HepG2 (cell line): ENCODE measurements around the gene NYAP1. TPM values are rescaled to one million over a fixed set of nuclear protein-coding genes. Genes with fewer than 3 reads are reported as not detected.
A peak's percentile ranks its signal among the peaks of the same experiment; 100 is the strongest.

Source experiments
- ATF6 ChIP-seq: sonication (generic); formaldehyde crosslinking; conservative IDR thresholded peaks from 2 replicates; pipeline ENCODE4 v1.4.0; 2020; ENCODE audit warnings: missing genetic modification reagents
- ZBTB26 ChIP-seq: IDR thresholded peaks from 2 replicates; pipeline ENCODE4 v1.6.1; 2016; ENCODE audit warnings: missing compliant biosample characterization, missing genetic modification reagents, borderline replicate concordance
- ZNF136 ChIP-seq: sonication (generic); formaldehyde crosslinking; IDR thresholded peaks from 2 replicates; pipeline ENCODE4 v1.8.1; 2022; ENCODE audit warnings: low read depth, mild to moderate bottlenecking, moderate library complexity, missing genetic modification reagents
- ZNF407 ChIP-seq: sonication (generic); formaldehyde crosslinking; IDR thresholded peaks from one replicate; pipeline ENCODE4 v1.5.1; 2020; ENCODE audit warnings: mild to moderate bottlenecking, missing genetic modification reagents; ENCODE audit errors: not compliant biosample characterization
- ZNF574 ChIP-seq: sonication (generic); formaldehyde crosslinking; IDR thresholded peaks from 2 replicates; pipeline ENCODE4 v1.4.0; 2020; ENCODE audit warnings: missing genetic modification reagents
- ZNF781 ChIP-seq: sonication (generic); formaldehyde crosslinking; IDR thresholded peaks from 2 replicates; pipeline ENCODE4 v1.5.1; 2020; ENCODE audit warnings: borderline replicate concordance, mild to moderate bottlenecking, missing genetic modification reagents; ENCODE audit errors: not compliant biosample characterization
- ZNF891 ChIP-seq: sonication (generic); formaldehyde crosslinking; IDR thresholded peaks from 2 replicates; pipeline ENCODE4 v1.5.0; 2020; ENCODE audit warnings: mild to moderate bottlenecking, missing genetic modification reagents
- ZSCAN12 ChIP-seq: sonication (generic); formaldehyde crosslinking; IDR thresholded peaks from 2 replicates; pipeline ENCODE4 v1.9.0; 2021; ENCODE audit warnings: mild to moderate bottlenecking, missing genetic modification reagents
- polyA plus RNA-seq, 8 experiments: library from polyadenylated mRNA; depleted of rRNA in 3 of 8; stranded (reverse) in 7 of 8; unstranded in 1 of 8; fragments of >200 nt; fragmentation: Illumina TruSeq in 4 of 8; extraction: Trizol in 4 of 8; gene quantifications; 2 replicates each; pipeline versions ENCODE4 v1.2.1 to v1.2.3, GENCODE V29; 2011 to 2016; ENCODE audit warnings: low read depth in 4 of 8, missing spikeins in 1 of 8, mixed read lengths in 1 of 8; ENCODE audit not compliant: insufficient read depth in 1 of 8
- total RNA-seq, 5 experiments: library from RNA; depleted of rRNA; stranded (reverse); fragments of >200 nt; fragmentation: Illumina TruSeq; extraction: Trizol; gene quantifications; 2 replicates each; pipeline ENCODE4 v1.2.3, GENCODE V29; 2016; ENCODE audit warnings: low read depth in 1 of 5

The NYAP1 gene
- total and polyA plus RNA-seq, 2 of the 13 experiments (the other 11 are each of a cell fraction or from before 2014, with no cell fraction given): 0.15 to 0.46 TPM

GRCh38 chr7:100493476-100494264 is 9.9 kb downstream of the NYAP1 start (continued):
- peak; percentile 15 for TF ChIP-seq ZNF407 (CRISPR knock-in tag)
- no peak for TF ChIP-seq ZNF891 (CRISPR knock-in tag)
- TF ChIP-seq ZBTB26 (CRISPR knock-in tag): peak; percentile 36; the same call in 1 of the 2 replicates
- TF ChIP-seq ZSCAN12 (CRISPR knock-in tag): no peak
- TF ChIP-seq ZNF781: no peak
- peak; percentile 86; the same call in 1 of the 2 replicates for TF ChIP-seq ZNF136 (CRISPR knock-in tag)
- TF ChIP-seq ZNF574: peak; percentile 33; the same call in 1 of the 2 replicates
- 0 out of 2 replicates have a peak, but pooled peaks have one; percentile 29 for TF ChIP-seq ATF6 (CRISPR knock-in tag)
